MCF 10A (cell line): ENCODE measurements around the gene SPON1. TPM values are rescaled to one million over a fixed set of nuclear protein-coding genes. Genes with fewer than 3 reads are reported as not detected.
"Not testable (repeated sequence)": the region's sequence is repeated elsewhere in the genome, so short reads cannot be mapped to it uniquely, and the experiment has no call there.

Experiments used
- BruUV-seq: library from RNA; stranded (reverse); fragments of 400-500 nt; replicated peaks from 2 replicates; lab custom pipeline; 2021; lab: Mats Ljungman, UMichigan
- CTCF ChIA-PET: fragments of 300-600 bp; sonication (Branson Sonifier 250); formaldehyde crosslinking; extraction: SDS; loops from one replicate; lab custom pipeline; 2021; ENCODE audit warnings: antibody characterized with exemption, inconsistent platforms; lab: Yijun Ruan, JAX
- POLR2A ChIA-PET: fragments of 300-600, 350-650 bp; sonication (Branson Sonifier 250); formaldehyde crosslinking; extraction: SDS; loops from one replicate; lab custom pipeline; 2020; ENCODE audit warnings: antibody characterized with exemption, inconsistent platforms; lab: Yijun Ruan, JAX
- DNase-seq: peaks from one replicate; pipeline ENCODE4 v3.0.0-alpha.2; 2018; ENCODE audit not compliant: unreplicated experiment
- H3K27ac Mint-ChIP-seq: one replicate; pipeline ENCODE4 v1.8.0; 2022; ENCODE audit warnings: mild to moderate bottlenecking, low read depth, mixed read lengths; ENCODE audit not compliant: unreplicated experiment
- H3K27me3 Mint-ChIP-seq: one replicate; pipeline ENCODE4 v1.8.0; 2022; ENCODE audit warnings: mixed read lengths; ENCODE audit not compliant: insufficient read depth, unreplicated experiment
- H3K36me3 Mint-ChIP-seq: one replicate; pipeline ENCODE4 v1.8.0; 2022; ENCODE audit warnings: mild to moderate bottlenecking, moderate library complexity, mixed read lengths; ENCODE audit not compliant: insufficient read depth, unreplicated experiment
- H3K4me1 Mint-ChIP-seq: one replicate; pipeline ENCODE4 v1.8.0; 2022; ENCODE audit warnings: mixed read lengths; ENCODE audit not compliant: insufficient read depth, unreplicated experiment
- H3K4me3 Mint-ChIP-seq: one replicate; pipeline ENCODE4 v1.8.0; 2022; ENCODE audit warnings: mild to moderate bottlenecking, moderate library complexity, mixed read lengths; ENCODE audit not compliant: unreplicated experiment
- H3K9me3 Mint-ChIP-seq: one replicate; pipeline ENCODE4 v1.8.0; 2022; ENCODE audit warnings: mixed read lengths; ENCODE audit not compliant: unreplicated experiment
- CTCF ChIP-seq: fragments of 200-600 bp; IDR thresholded peaks from one replicate; pipeline ENCODE4 v1.8.0; 2022; ENCODE audit warnings: antibody characterized with exemption, mild to moderate bottlenecking; ENCODE audit not compliant: unreplicated experiment
- intact Hi-C: fragments of 100-400 bp; cut with micrococcal nuclease; formaldehyde crosslinking; loops from 2 replicates; pipeline ENCODE4 v1.14.1; 2022
- total RNA-seq: library from RNA; stranded (reverse); gene quantifications from 2 replicates; pipeline ENCODE4 v1.2.3, GENCODE V29; 2022

Gene SPON1
- total RNA-seq, 1 experiment from 2014 or later = not detected

- no peak for TF ChIP-seq CTCF
- Mint-ChIP-seq H3K4me1 (peaks cover 11% of the 10 kb centered on the region), H3K27me3 (no peaks in the 10 kb centered on the region), H3K27ac (no peak overlapping the region), H3K36me3 (no peaks in the 10 kb centered on the region), H3K9me3 (no peaks in the 10 kb centered on the region), H3K4me3 (no peak overlapping the region)
- DNase-seq = no peak
- CTCF ChIA-PET = interaction anchor here (1.8 kb wide), 1 partner anchor 217 kb away, joined by 5 read pairs; no protein-coding TSS in a partner anchor
- POLR2A ChIA-PET = interaction anchor here (0.6 kb wide), 1 partner anchor 399 kb away, joined by 4 read pairs; no protein-coding TSS in a partner anchor
- intact Hi-C loops = no loop called here
- BruUV-seq = no TSS peak
Observed at GRCh38 chr11:13931356-13931755, 31.2 kb upstream of the SPON1 start.

GRCh38 chr11:13937154-13937553 lies 25.4 kb upstream of the SPON1 start:
- BruUV-seq, H3K9me3 Mint-ChIP-seq, H3K36me3 Mint-ChIP-seq, H3K27me3 Mint-ChIP-seq, DNase-seq, intact Hi-C loops, POLR2A ChIA-PET, H3K4me3 Mint-ChIP-seq, H3K27ac Mint-ChIP-seq: not testable (repeated sequence)
- CTCF ChIA-PET = interaction anchor here (0.9 kb wide), 1 partner anchor 19 kb away, joined by 4 read pairs; no protein-coding TSS in a partner anchor
- peaks cover 11% of the 10 kb centered on the region for H3K4me1 Mint-ChIP-seq

- CTCF ChIA-PET = interaction anchor here (2.0 to 2.8 kb wide), 2 partner anchors 18 to 166 kb away, joined by 13 to 15 read pairs; no protein-coding TSS in a partner anchor
- peaks cover 22% of the 10 kb centered on the region for H3K4me1 Mint-ChIP-seq
- H3K4me3 Mint-ChIP-seq, H3K27me3 Mint-ChIP-seq, H3K36me3 Mint-ChIP-seq, intact Hi-C loops, DNase-seq, H3K9me3 Mint-ChIP-seq, BruUV-seq, POLR2A ChIA-PET, H3K27ac Mint-ChIP-seq: not testable (repeated sequence)
Observed at GRCh38 chr11:13938829-13939228, 23.7 kb upstream of the SPON1 start.

GRCh38 chr11:13939961-13940906 lies 22.3 kb upstream of the SPON1 start:
- intact Hi-C loops = no loop called here
- Mint-ChIP-seq H3K9me3 (no peaks in the 10 kb centered on the region), H3K4me1 (peaks cover 22% of the 10 kb centered on the region), H3K27me3 (no peaks in the 10 kb centered on the region), H3K27ac (peak overlapping the region; percentile 12), H3K4me3 (no peak overlapping the region), H3K36me3 (no peaks in the 10 kb centered on the region)
- BruUV-seq = no TSS peak
- CTCF ChIA-PET = interaction anchor here (0.6 to 2.8 kb wide), 8 partner anchors 11 to 1259 kb away, joined by 3 to 15 read pairs (median 3); no protein-coding TSS in a partner anchor
- peak; percentile 47 for DNase-seq
- POLR2A ChIA-PET = no interaction called here
- no peak for TF ChIP-seq CTCF

GRCh38 chr11:13940907-13941256 lies 21.6 kb upstream of the SPON1 start:
- Mint-ChIP-seq H3K27me3 (no peaks in the 10 kb centered on the region), H3K27ac (no peak overlapping the region), H3K9me3 (no peaks in the 10 kb centered on the region), H3K4me3 (no peak overlapping the region), H3K36me3 (no peaks in the 10 kb centered on the region), H3K4me1 (peaks cover 22% of the 10 kb centered on the region)
- intact Hi-C loops = no loop called here
- ChIA-PET CTCF (interaction anchor here (0.6 to 2.8 kb wide), 6 partner anchors 11 to 1258 kb away, joined by 3 to 13 read pairs (median 3); no protein-coding TSS in a partner anchor), POLR2A (no interaction called here)
- TF ChIP-seq CTCF = no peak
- DNase-seq = no peak
- BruUV-seq = no TSS peak
